T47D (cell line): ENCODE results near the gene HEATR1.
"Not testable (repeated sequence)": the region's sequence is repeated elsewhere in the genome, so short reads cannot be mapped to it uniquely, and the experiment has no call there.

Experiments
- DNase-seq, 2 experiments: peaks; one replicate each; pipeline versions ENCODE4 v3.0.0 to v3.0.0-alpha.2; 2011 to 2012; ENCODE audit warnings: low read depth in 1 of 2, low spot score in 1 of 2
- JUND ChIP-seq: IDR thresholded peaks from 2 replicates; pipeline ENCODE4 v1.6.1; 2012; ENCODE audit warnings: low read depth
- in situ Hi-C: cut with HindIII; loops from 2 replicates; pipeline ENCODE4 v1.10.0; 2016; ENCODE audit warnings: low sequenced_read_pairs, low pct_unique_long_range_greater_than_20kb

The HEATR1 gene

GRCh38 chr1:236509203-236509602, 95.1 kb downstream of the HEATR1 start:
- in situ Hi-C loops = no loop called here
- DNase-seq = no peak
- no peak for TF ChIP-seq JUND

- no peak for DNase-seq
- in situ Hi-C loops = no loop called here
- no peak for TF ChIP-seq JUND
Observed at GRCh38 chr1:236508593-236509027, 95.7 kb downstream of the HEATR1 start.

- in situ Hi-C loops = no loop called here
- TF ChIP-seq JUND = no peak
- no peak for DNase-seq
Observed at GRCh38 chr1:236507022-236507700, 97.2 kb downstream of the HEATR1 start.

GRCh38 chr1:236504338-236504737, 100.0 kb downstream of the HEATR1 start:
- in situ Hi-C loops = not testable (repeated sequence)

GRCh38 chr1:236502972-236503639, 101.2 kb downstream of the HEATR1 start:
- in situ Hi-C loops = no loop called here
- TF ChIP-seq JUND = no peak
- peak; percentile 42 to 95 for DNase-seq

More at GRCh38 chr1:236504338-236504737, 100.0 kb downstream of the HEATR1 start:
- DNase-seq = not testable (repeated sequence)

GRCh38 chr1:236502579-236502971, 101.7 kb downstream of the HEATR1 start:
- in situ Hi-C loops = no loop called here
- TF ChIP-seq JUND = no peak
- DNase-seq = peak in 1 of 2 experiments; percentile 86

GRCh38 chr1:236501093-236501492, 103.2 kb downstream of the HEATR1 start:
- in situ Hi-C loops = no loop called here
- no peak for TF ChIP-seq JUND
- DNase-seq = no peak
